Kidney capillary endothelial cell (primary cell): ENCODE results near the gene CNTN4.

Source experiments
- DNase-seq: peaks from one replicate; pipeline ENCODE4 v3.0.0-alpha.2; 2018; ENCODE audit warnings: low spot score

Gene CNTN4

DNA sequence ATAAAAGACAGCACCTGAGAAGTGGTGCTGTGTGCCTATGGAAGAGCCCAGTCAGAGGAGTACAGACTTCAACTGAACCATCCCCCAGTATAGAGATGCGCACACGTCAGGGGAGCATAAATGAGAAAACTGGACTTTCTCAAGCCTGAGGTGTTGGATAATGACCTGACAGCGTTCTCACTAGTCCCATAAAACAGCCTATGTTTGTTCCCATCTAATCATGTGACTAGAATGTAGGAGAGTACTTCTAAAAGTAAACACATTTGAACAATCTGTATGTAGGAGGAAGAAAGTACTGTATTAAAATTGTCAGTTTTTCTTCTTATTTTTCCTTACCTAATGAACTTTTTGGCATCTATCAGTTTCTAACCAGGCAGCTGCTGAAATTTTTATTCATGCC, 498.9 kb downstream of the CNTN4 start:
- no peak for DNase-seq

DNA sequence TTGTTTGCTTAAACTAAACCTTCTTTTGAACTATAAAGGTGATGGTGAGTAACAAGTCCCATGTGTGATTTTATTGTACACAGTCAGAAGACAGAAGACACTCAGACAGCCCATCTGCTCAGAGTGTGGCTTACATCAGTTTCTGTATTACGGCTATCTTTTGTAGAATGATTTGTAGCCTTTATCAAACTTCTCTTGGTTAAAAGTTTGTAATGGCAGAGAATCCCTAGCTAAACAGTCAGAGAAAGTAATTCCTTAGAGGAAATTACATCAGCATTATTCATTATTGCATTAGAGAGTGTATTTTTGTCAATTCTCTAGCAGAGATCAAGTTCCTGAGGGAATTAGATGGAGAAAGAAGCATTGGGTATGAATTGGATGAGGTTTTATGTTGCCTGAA, 500.8 kb downstream of the CNTN4 start:
- DNase-seq = no peak

DNA sequence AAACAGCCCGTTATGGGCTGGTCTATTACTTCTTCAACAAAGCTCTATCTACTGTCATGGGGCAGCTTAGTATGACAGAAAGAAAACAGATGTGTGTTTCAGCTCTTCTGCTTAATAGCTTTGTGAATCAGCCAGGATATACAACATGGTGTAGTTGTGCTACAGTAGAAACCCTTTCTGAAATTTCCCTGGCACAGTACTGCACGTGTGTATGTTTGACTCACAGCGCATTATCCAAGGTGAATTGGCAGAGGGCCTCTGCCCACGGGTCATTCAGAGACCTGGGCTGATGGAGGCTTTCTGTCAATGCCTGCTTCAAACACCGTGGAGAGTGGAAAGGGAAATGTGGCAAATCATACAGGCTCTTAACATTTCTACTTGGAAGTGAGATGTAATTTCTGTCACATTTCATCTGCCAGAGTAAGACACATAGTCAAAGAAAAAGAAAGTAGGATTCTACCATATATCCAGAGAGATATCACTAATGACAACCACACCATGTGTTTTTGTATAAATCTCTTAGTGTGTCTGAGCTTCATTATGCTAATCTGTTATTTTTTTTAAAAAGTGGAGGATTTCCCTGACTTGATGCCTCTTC, 505.1 kb downstream of the CNTN4 start:
- DNase-seq = no peak

DNA sequence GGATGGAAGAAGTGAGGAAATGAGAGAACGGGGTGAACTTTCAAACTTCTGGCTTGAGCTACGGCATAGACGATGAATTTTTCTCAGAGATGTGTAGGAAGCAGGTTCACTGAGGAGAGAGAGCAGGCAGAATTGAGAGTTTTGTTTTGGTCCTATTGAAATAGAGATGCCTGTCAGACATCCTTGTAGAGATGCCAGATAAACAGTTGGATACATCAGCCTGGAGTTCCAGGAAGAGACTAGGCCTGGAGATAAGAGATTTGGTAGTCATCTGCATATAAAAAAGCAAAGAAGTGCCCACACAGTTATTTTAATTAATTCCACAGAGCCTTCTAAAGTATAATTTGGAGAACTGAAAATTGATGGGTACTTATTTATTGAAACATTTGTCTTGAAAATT, 515.9 kb downstream of the CNTN4 start:
- DNase-seq = no peak

DNA sequence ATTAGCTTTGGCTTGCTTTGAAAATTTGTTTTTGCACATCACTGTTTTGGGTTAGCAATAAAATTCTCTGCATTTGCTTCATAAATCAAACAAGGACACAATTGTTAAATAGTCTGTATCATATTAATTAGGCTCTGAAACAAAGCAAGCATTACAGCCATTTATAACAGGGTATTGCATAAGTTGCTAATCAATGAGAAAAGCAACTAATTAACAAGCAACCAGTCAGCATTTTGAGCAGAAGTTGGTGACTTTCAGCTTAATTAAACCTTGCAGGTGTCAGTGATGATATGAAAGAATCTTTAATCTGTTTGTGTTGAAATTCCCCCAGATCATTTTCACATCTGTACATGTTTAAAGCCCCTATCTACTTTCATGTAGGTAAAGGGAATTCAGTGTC, 516.4 kb downstream of the CNTN4 start:
- DNase-seq = no peak

DNA sequence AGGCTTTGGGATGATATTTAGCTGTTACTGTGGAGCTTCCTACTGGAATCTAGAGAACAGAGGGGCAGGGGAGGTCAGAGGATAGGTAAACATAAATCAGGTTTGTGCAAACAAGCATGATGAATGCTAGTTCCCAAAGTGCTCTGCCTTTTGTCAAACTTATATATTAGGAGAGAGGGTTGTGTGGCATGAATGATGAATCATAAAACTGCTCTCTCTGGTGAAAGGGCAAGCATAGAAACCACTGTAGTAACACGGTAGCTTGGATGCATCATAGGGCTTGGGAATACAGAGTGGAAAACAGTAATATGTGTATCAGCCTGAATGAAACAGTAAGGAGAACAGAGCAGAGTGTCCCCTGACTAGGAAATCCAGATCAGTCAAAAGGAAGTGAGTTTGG, 524.8 kb downstream of the CNTN4 start:
- no peak for DNase-seq

DNA sequence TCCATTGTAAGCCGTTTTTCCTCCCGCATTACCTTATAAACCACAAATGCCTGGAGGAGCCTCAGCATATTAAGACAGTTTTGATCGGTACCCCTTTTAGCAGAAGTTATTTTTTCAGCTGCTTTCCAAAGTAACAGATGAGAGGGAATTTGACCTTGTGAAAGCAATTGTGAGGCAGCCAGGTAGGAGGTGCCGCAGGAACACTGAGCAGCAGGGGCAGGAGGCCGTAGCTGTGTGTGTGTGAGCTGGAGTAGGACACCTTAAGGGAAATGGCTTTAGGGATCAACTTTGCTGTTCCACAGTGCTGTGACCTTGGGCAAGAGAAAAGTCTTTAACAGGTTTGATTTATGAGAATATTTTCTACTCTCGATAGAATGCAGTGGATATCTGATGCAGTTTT, 529.5 kb downstream of the CNTN4 start:
- DNase-seq = no peak

DNA sequence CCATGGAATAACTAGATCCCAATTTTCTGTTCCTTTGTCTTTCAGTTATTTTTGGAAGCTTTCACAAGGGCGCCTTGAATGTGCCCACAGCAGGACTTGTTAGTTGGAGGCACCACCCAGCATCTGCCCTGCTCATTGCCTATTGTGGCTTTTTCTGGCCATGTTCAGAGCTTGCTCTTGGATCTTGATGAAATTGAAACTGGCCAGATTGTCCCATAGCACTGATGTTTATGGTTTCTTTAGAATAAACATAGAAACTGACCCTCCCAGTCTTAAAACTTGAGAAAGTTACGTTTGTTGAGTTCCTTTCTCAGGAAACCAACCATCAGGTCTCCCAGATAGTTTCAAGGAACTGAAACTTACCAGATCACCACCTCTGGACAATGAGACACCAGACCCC, 536.8 kb downstream of the CNTN4 start:
- no peak for DNase-seq

DNA sequence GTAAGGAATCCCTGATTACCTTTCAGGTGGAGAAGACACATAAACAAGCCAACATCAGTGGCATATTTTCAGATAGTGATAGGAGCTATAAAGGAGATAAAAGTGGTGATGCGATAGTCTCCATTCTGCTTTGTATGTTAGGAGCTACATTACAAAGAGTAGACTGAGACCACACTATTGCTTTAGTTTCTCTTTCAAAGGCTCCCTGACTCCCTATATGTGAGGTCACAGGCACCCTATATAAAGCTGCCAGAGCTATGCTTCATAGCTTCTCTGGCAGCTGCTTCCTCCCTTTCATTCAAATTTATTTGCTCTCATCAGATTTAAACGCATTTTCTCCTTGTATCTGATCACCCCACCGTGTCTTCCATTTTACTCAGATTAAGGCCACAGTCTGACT, 544.9 kb downstream of the CNTN4 start:
- DNase-seq = no peak

DNA sequence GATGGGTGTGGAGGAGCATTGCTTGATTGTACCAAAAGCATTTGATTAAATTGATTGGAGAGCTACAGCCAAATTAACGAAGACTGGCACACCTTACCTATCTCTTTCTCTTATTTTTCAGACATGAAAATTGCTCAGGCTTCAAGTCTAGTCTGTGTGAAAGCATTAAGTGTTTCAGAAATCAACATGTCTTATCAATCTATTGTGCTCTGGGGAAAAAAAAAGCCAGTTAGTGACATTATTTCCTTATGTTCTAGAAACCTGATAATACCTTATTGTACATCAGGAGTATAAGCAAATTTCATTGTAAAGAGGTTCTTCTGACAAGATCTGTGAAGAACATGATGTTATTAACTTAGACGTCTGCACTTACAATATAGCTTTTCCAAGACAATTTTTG, 546.3 kb downstream of the CNTN4 start:
- DNase-seq = no peak

DNA sequence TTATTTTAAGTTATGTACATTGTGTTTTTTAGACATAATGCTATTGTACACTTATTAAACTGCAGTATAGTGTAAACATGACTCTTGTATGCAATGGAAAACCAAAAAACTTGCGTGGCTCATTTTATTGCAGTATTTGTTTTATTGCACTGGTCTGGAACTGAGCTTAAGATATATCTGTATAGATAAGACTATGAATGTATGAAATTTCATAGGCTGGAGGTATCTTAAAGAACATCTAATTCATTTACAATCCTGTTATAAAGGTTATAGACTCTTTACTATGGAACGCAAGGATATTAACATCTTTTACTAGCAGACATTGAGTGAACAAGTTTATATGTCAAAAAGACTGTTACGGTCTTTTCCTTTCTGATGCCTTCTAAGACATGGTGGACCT, 552.1 kb downstream of the CNTN4 start:
- DNase-seq = no peak

DNA sequence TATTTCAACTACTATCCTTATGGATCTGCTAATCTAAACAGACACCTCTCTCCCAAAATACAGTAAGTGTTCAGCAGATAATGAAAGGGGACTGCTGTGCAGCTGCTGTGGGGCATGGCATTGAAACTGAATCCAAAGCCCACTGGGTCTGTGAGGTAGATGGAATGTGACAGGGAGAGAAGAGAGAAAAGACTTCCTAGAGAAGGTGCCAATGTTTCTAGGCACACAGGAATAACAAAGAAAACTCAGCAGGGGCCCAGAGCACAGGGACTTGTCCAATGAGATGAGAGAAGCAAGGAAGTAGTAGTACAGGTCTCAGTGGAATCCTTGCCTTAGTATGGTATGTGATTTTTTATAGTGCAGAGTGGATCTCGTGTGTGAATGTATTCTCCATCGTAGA, 553.7 kb downstream of the CNTN4 start:
- DNase-seq = no peak

DNA sequence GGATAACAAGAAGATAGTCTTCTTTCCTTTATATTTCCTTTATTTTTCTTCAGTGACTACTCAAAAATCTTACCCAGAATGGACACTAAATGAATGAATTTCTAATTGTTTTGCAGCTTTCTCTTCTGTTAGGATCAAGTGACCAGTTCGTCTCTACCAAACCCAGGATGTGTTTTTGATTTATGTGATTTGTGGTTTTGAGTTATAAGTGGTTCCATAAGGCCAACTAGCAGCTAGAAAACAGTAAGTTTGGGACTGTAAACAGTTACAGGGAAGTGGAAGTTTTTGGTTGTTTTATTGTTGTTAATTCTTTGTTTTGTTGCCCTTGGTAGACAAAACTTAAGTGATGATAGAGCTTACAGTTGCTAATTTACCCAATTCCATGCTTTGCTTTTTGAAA, 555.0 kb downstream of the CNTN4 start:
- DNase-seq = no peak

DNA sequence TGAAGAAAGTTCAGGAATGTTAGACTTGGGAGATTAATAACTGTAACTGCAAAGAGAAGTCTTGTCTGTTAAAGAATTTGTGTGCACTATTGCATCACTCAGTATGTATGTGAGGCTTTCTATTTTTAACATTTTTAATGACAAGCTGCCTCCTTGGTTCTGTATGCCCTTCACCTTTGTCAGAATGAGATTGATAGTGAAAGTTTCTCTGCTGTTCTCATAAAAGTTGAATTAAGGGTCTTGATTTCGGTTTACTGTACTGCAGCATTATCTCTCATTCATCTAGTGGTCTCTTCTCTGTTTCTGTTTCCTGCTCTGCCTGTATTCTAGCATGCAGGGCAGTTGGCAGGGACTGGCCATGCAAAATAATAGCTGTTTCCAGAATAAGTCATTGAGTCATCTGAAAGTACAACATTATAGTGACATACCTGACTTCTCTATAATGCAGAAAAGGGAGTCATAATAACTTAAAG, 556.6 kb downstream of the CNTN4 start:
- DNase-seq = no peak

DNA sequence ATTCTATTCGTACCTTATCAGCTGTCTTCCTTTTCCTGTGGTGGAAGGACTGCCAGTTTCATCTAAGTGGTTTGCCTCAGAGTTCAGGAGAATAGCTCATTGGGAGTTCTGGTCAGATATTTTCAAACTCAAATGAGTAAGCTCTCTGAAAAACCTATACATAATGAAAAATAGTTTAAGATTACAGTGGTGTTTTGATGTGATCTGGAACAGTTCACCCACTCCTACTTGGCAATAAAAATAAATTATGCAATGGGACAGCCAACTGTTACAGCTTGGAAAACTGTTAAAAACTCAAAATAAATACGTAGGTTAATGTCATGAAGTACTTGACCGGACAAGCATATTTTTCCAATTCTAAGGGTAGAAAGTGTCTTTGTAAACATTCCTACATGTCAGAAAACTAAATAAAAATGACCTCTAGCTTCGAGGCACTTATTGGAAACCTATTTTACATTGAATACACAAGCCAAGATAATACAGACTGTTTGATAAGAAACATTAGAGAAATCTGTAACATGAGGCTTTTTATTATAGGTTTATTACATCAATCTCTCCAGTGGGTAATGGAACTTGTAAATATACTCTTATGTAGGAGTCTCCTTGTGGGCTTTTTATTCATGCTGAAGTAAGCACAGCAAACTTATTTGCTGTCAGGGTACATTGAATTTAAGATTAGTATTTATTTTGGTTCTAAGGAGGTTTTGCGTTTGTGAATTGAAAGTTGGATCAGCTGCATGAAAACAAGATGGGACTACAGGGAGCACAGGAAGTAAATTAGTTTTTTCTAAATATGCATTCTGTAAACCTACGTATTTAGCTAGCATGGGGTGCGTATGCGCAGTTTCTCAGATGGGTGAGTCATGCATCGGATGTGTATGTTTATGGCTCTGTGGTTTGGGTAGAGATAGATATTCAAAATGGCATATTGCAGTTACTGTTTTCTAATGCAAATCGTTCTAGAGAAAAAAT, 558.4 kb downstream of the CNTN4 start:
- DNase-seq = no peak

DNA sequence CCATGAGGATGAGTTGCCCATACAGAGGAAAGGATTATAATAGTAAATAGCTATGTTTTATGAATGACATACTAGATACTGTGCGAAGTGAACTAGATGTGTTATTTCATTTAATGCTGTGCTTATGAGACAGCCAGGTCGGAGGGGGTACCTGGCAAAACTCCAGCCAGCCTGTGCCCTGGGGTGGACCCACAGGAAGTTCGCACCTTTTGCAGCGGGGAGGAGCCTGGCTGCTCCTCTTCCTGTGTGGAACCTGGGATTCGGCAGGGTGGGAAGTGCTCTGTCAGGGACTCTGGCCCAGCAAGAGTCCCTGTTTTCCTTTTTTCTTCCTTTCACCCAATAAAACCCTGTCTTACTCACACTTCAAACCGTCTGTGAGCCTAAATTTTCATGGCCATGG, 559.3 kb downstream of the CNTN4 start:
- DNase-seq = no peak

DNA sequence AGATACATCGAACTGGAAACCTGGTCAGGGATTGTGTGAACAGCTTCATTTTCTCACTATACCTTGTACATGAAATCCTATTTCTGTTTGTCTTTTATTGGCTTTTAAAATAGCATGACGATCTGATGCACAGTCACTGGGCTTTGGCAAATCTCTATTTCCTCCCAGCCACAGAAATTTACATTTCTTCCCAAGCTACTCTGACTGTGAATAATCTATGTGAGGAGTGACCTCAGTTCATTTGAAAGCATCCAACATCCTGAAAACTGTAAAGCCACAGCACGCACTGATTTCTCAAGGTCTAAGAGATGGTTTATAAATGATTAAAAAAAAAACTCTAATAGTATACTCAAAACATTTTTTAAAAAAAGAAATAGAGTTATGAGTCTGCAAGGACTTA, 561.2 kb downstream of the CNTN4 start:
- no peak for DNase-seq

DNA sequence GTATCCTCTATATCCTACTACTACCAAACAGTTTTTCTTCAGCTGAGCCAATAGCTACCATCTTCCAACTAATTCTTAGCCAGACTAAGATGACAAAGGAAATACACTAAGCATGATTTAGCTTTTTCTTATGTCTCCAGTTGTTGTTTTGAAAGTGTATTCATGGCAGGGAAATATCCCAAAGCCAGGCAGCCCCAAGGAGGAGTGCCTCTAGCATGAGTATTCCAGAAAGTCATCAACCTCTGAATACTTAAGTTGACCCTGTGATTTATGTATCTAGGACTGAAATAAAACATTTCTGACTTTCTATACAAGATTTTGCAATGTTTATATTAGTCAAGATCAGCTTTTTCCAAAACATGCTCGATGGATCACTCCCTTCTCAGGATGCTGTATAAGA, 562.4 kb downstream of the CNTN4 start:
- no peak for DNase-seq

DNA sequence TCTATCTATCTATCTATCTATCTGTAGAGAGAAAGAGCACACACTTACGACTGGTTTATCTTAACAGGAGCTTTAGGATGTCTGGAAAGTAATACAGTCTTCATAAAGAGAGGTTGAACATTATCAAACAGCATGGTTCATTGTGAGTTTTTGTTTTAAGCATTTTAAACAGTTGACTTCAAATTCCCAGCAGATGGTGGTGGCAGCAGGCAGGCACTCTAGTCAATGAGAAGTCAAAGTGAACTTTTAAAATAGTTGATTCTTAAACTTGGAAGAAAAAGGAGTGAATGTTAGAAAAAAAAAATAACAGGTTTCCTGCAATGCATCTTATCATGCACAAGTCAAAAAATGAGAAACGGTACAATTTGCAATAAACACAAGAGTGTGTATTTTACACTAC, 578.8 kb downstream of the CNTN4 start:
- DNase-seq = no peak

DNA sequence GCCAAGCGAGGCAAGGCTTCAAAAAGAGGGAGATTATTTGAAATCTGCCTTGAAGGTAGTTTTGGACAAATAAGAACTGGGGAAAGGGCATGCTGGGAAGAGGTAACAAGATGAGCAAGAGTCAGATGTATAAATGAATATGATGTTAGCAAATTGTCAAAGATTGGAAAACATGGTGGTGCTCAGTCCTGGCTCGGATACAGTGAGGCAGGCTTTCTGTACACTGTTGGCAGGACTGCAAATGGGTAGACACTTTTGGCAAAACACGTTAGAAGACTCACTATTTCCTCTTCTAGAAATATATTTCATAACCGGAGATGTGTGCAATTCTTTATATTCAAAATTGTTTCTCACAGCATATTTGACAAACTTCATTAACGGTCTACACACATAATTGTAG, 581.6 kb downstream of the CNTN4 start:
- no peak for DNase-seq

DNA sequence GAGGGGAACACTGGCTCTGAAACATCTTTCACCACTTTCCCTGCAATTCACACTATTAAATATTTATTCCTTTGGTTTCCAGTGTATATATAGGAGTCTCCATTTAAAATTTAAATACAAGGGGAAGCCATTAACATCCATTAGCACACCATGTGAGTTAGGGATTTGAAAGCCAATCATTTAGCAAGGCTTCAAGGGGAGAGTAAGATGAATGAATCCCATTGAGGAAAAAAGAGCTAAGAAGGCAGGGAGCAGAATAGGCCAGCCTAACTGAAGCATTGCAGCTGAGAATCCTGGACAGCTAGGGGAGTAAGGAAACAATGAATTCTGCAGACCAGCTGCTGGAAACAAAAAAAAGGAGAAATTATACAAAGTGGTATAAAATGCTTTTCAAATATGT, 585.4 kb downstream of the CNTN4 start:
- no peak for DNase-seq

DNA sequence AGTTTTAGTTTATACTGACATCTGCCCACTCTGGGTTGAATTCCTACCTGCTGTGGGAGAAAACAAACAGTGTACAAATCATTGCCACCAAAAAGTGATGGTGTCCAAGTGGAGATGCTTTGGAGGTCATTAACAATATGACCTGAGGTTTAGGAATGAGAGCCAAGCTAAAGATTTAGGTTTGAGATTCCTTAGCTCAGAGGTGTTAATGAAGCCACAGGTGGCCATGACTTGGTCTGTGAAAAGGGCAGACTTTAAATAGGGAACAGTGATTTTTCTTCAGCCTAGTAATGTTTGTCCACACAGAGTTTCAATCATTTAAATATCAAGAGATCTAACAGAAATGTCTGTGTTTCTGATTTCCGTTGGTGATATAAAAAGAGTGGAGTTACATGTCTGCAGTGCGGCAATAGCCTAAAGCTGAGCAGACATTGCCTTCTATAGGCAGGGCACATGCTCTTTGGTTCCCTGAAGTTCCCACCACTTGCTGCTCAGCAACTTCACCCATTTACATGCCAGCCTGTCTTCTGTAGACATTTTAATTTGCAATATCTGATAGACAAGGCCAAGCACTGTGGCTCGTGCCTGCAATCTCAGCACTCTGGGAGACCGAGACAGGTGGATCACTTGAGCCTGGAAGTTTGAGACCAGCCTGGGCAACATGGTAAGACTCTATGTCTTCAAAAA, 588.3 kb downstream of the CNTN4 start:
- DNase-seq = no peak

DNA sequence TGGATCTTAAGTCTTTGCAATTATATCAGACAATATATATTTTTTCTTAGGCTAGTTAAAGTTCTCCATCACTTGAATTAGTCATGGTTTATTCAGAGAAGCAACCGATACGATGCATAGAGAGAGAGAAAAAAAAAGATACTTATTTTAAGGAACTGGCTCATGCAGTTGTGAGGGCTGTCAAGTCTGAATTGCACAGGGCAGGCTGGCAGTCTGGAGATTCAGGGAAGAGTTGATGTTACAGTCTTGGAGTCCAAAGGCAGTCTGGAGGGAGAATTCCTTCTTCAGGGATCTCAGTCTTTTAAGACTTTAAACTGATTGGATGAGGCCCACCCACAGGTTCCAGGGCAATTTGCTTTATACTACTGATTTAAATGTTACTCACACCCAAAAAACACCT, 598.9 kb downstream of the CNTN4 start:
- DNase-seq = no peak
